ENCODE data around the gene PGS1. TPM values are rescaled to one million over a fixed set of nuclear protein-coding genes. Genes with fewer than 3 reads are reported as not detected.

PGS1 gene
- total RNA-seq, 2 experiments from 2014 or later = 75.8 to 78.1 TPM

GRCh38 chr17:78416791-78417530 lies 38.5 kb downstream of the PGS1 start:
- intact Hi-C loops (cut with micrococcal nuclease) = no loop called here
- Mint-ChIP-seq H3K4me1 (ENCODE audit: low read depth) (peaks cover 85% of the 10 kb centered on the region), H3K9me3 (no peaks in the 10 kb centered on the region), H3K27me3 (no peaks in the 10 kb centered on the region), H3K27ac (peak overlapping the region; percentile 84), H3K4me3 (peak overlapping the region; percentile 41), H3K36me3 (peaks cover 71% of the 10 kb centered on the region)
- CTCF ChIA-PET = interaction anchor here (1.1 to 1.5 kb wide), 2 partner anchors 8 to 126 kb away, joined by 4 to 5 read pairs; no protein-coding TSS in a partner anchor
- no peak for DNase-seq
- POLR2A ChIA-PET = interaction anchor here (1.2 kb wide), 1 partner anchor 61 kb away, joined by 5 read pairs; no protein-coding TSS in a partner anchor

- intact Hi-C loops (cut with micrococcal nuclease) = no loop called here
- no peaks in the 10 kb centered on the region for H3K9me3 Mint-ChIP-seq
- H3K27ac Mint-ChIP-seq = peak overlapping the region; percentile 84
- H3K27me3 Mint-ChIP-seq = no peaks in the 10 kb centered on the region
- H3K4me1 Mint-ChIP-seq (ENCODE audit: low read depth) = peaks cover 84% of the 10 kb centered on the region
- H3K4me3 Mint-ChIP-seq = no peak overlapping the region
- CTCF ChIA-PET = interaction anchor here (0.6 to 9.7 kb wide), 4 partner anchors 56 to 167 kb away, joined by 4 to 135 read pairs (median 6); partner anchors contain the start of gene SOCS3
- no peak for DNase-seq
- H3K36me3 Mint-ChIP-seq = peaks cover 72% of the 10 kb centered on the region
- POLR2A ChIA-PET = interaction anchor here (1.2 kb wide), 1 partner anchor 61 kb away, joined by 5 read pairs; no protein-coding TSS in a partner anchor
Observed at GRCh38 chr17:78417531-78417909, 39.1 kb downstream of the PGS1 start.

- Mint-ChIP-seq H3K36me3 (peaks cover 70% of the 10 kb centered on the region), H3K4me3 (no peak overlapping the region), H3K27ac (peak overlapping the region; percentile 33), H3K9me3 (no peaks in the 10 kb centered on the region), H3K4me1 (ENCODE audit: low read depth) (peaks cover 77% of the 10 kb centered on the region), H3K27me3 (no peaks in the 10 kb centered on the region)
- CTCF ChIA-PET = interaction anchor here (0.6 to 9.7 kb wide), 5 partner anchors 26 to 167 kb away, joined by 3 to 135 read pairs (median 4); partner anchors contain the start of gene SOCS3
- intact Hi-C loops (cut with micrococcal nuclease) = no loop called here
- POLR2A ChIA-PET = no interaction called here
- no peak for DNase-seq
Observed at GRCh38 chr17:78418326-78419026, 40.0 kb downstream of the PGS1 start.

GRCh38 chr17:78419970-78420815 lies 41.7 kb downstream of the PGS1 start:
- peaks cover 59% of the 10 kb centered on the region for H3K4me1 Mint-ChIP-seq (ENCODE audit: low read depth)
- DNase-seq = no peak
- no peaks in the 10 kb centered on the region for H3K9me3 Mint-ChIP-seq
- no peaks in the 10 kb centered on the region for H3K27me3 Mint-ChIP-seq
- ChIA-PET CTCF (interaction anchor here (1.1 to 9.7 kb wide), 8 partner anchors 28 to 169 kb away, joined by 3 to 135 read pairs (median 13); partner anchors contain the start of genes PGS1 and SOCS3), POLR2A (no interaction called here)
- intact Hi-C loops (cut with micrococcal nuclease) = no loop called here
- peaks cover 69% of the 10 kb centered on the region for H3K36me3 Mint-ChIP-seq
- no peak overlapping the region for H3K4me3 Mint-ChIP-seq
- peak overlapping the region; percentile 33 for H3K27ac Mint-ChIP-seq

GRCh38 chr17:78421084-78421533 lies 42.7 kb downstream of the PGS1 start:
- Mint-ChIP-seq H3K27me3 (no peaks in the 10 kb centered on the region), H3K4me3 (no peak overlapping the region), H3K27ac (no peak overlapping the region), H3K4me1 (ENCODE audit: low read depth) (peaks cover 50% of the 10 kb centered on the region), H3K36me3 (peaks cover 64% of the 10 kb centered on the region), H3K9me3 (no peaks in the 10 kb centered on the region)
- CTCF ChIA-PET = interaction anchor here (0.7 to 9.7 kb wide), 22 partner anchors 9 to 428 kb away, joined by 3 to 135 read pairs (median 6); partner anchors contain the start of genes PGS1 and SOCS3
- POLR2A ChIA-PET = interaction anchor here (1.3 to 1.7 kb wide), 2 partner anchors 39 to 61 kb away, joined by 3 to 13 read pairs; partner anchors contain the start of gene SOCS3
- no peak for DNase-seq
- intact Hi-C loops (cut with micrococcal nuclease) = no loop called here

GRCh38 chr17:78421534-78422266 lies 43.3 kb downstream of the PGS1 start:
- H3K27ac Mint-ChIP-seq = peak overlapping the region; percentile 70
- intact Hi-C loops (cut with micrococcal nuclease) = loop anchor here (1.0 kb wide), 1 partner anchor 61 kb away; the partner anchor contains the start of gene SOCS3
- peaks cover 61% of the 10 kb centered on the region for H3K36me3 Mint-ChIP-seq
- peak; percentile 86 for DNase-seq
- no peaks in the 10 kb centered on the region for H3K9me3 Mint-ChIP-seq
- ChIA-PET CTCF (interaction anchor here (0.5 to 9.7 kb wide), 31 partner anchors 9 to 428 kb away, joined by 3 to 135 read pairs (median 4); partner anchors contain the start of genes PGS1 and SOCS3), POLR2A (interaction anchor here (1.3 to 1.7 kb wide), 2 partner anchors 40 to 61 kb away, joined by 3 to 13 read pairs; partner anchors contain the start of gene SOCS3)
- peaks cover 46% of the 10 kb centered on the region for H3K4me1 Mint-ChIP-seq (ENCODE audit: low read depth)
- no peak overlapping the region for H3K4me3 Mint-ChIP-seq
- no peaks in the 10 kb centered on the region for H3K27me3 Mint-ChIP-seq

GRCh38 chr17:78422267-78422605 lies 43.8 kb downstream of the PGS1 start:
- DNase-seq = no peak
- Mint-ChIP-seq H3K36me3 (peaks cover 61% of the 10 kb centered on the region), H3K4me1 (ENCODE audit: low read depth) (peaks cover 40% of the 10 kb centered on the region), H3K27me3 (no peaks in the 10 kb centered on the region), H3K9me3 (no peaks in the 10 kb centered on the region), H3K4me3 (no peak overlapping the region), H3K27ac (peak overlapping the region; percentile 70)
- CTCF ChIA-PET = interaction anchor here (0.7 to 9.7 kb wide), 27 partner anchors 8 to 288 kb away, joined by 3 to 135 read pairs (median 5); partner anchors contain the start of genes PGS1 and SOCS3
- POLR2A ChIA-PET = interaction anchor here (1.3 to 1.7 kb wide), 2 partner anchors 40 to 62 kb away, joined by 3 to 13 read pairs; partner anchors contain the start of gene SOCS3
- intact Hi-C loops (cut with micrococcal nuclease) = loop anchor here (1.0 kb wide), 1 partner anchor 62 kb away; the partner anchor contains the start of gene SOCS3

- H3K9me3 Mint-ChIP-seq = no peaks in the 10 kb centered on the region
- peaks cover 35% of the 10 kb centered on the region for H3K4me1 Mint-ChIP-seq (ENCODE audit: low read depth)
- no peak overlapping the region for H3K4me3 Mint-ChIP-seq
- no peaks in the 10 kb centered on the region for H3K27me3 Mint-ChIP-seq
- no peak overlapping the region for H3K27ac Mint-ChIP-seq
- intact Hi-C loops (cut with micrococcal nuclease) = loop anchor here (1.0 kb wide), 1 partner anchor 63 kb away; the partner anchor contains the start of gene SOCS3
- POLR2A ChIA-PET = no interaction called here
- no peak for DNase-seq
- peaks cover 58% of the 10 kb centered on the region for H3K36me3 Mint-ChIP-seq
- CTCF ChIA-PET = interaction anchor here (0.6 to 9.7 kb wide), 18 partner anchors 15 to 284 kb away, joined by 3 to 135 read pairs (median 4); partner anchors contain the start of genes PGS1 and SOCS3
Observed at GRCh38 chr17:78422872-78423588, 44.6 kb downstream of the PGS1 start.

- intact Hi-C loops (cut with micrococcal nuclease) = no loop called here
- H3K27me3 Mint-ChIP-seq = no peaks in the 10 kb centered on the region
- H3K27ac Mint-ChIP-seq = no peak overlapping the region
- peaks cover 60% of the 10 kb centered on the region for H3K36me3 Mint-ChIP-seq
- peaks cover 30% of the 10 kb centered on the region for H3K4me1 Mint-ChIP-seq (ENCODE audit: low read depth)
- H3K9me3 Mint-ChIP-seq = no peaks in the 10 kb centered on the region
- DNase-seq = no peak
- ChIA-PET POLR2A (interaction anchor here (1.1 kb wide), 1 partner anchor 40 kb away, joined by 3 read pairs; no protein-coding TSS in a partner anchor), CTCF (interaction anchor here (0.7 to 9.7 kb wide), 4 partner anchors 8 to 174 kb away, joined by 3 to 135 read pairs (median 4); partner anchors contain the start of gene SOCS3)
- no peak overlapping the region for H3K4me3 Mint-ChIP-seq
Observed at GRCh38 chr17:78423961-78424675, 45.7 kb downstream of the PGS1 start.
